Astrocyte of the cerebellum (primary cell): Measurements from ENCODE around the gene MTA1.

Experiments used
- DNase-seq: peaks from one replicate; pipeline ENCODE4 v3.0.0-alpha.2; 2011; ENCODE audit warnings: low read depth
- H3K4me3 ChIP-seq: 2 replicates; pipeline ENCODE4 v1.5.1; 2011; ENCODE audit warnings: mild to moderate bottlenecking, low read depth, low read length, moderate library complexity
- CTCF ChIP-seq: IDR thresholded peaks from 2 replicates; pipeline ENCODE4 v1.5.1; 2012; ENCODE audit warnings: low read length, low read depth, moderate library complexity, mild to moderate bottlenecking; ENCODE audit errors: missing control alignments
- in situ Hi-C: cut with HindIII; loops from 2 replicates; pipeline ENCODE4 v1.10.0; 2017; ENCODE audit warnings: low sequenced_read_pairs

MTA1 gene

GRCh38 chr14:105437723-105438500 lies 18.3 kb downstream of the MTA1 start:
- no peak for DNase-seq
- TF ChIP-seq CTCF: no peak
- in situ Hi-C loops: no loop called here
- H3K4me3 ChIP-seq: no peak overlapping the region

GRCh38 chr14:105439179-105439578 lies 19.6 kb downstream of the MTA1 start:
- no peak overlapping the region for H3K4me3 ChIP-seq
- in situ Hi-C loops: no loop called here
- DNase-seq: no peak
- no peak for TF ChIP-seq CTCF

GRCh38 chr14:105439710-105440553 lies 20.3 kb downstream of the MTA1 start:
- no peak overlapping the region for H3K4me3 ChIP-seq
- in situ Hi-C loops: no loop called here
- TF ChIP-seq CTCF: peak; percentile 12
- DNase-seq: no peak

GRCh38 chr14:105440554-105440900 lies 20.9 kb downstream of the MTA1 start:
- in situ Hi-C loops: no loop called here
- DNase-seq: no peak
- no peak for TF ChIP-seq CTCF
- H3K4me3 ChIP-seq: no peak overlapping the region

- in situ Hi-C loops: no loop called here
- no peak for TF ChIP-seq CTCF
- H3K4me3 ChIP-seq: no peak overlapping the region
- DNase-seq: no peak
Observed at GRCh38 chr14:105440992-105441391, 21.4 kb downstream of the MTA1 start.

GRCh38 chr14:105442125-105442524 lies 22.5 kb downstream of the MTA1 start:
- TF ChIP-seq CTCF: no peak
- no peak overlapping the region for H3K4me3 ChIP-seq
- in situ Hi-C loops: no loop called here
- DNase-seq: no peak
